ENCODE results near the gene RAD18. TPM values are rescaled to one million over a fixed set of nuclear protein-coding genes. Genes with fewer than 3 reads are reported as not detected.

Gene RAD18
- total and polyA plus RNA-seq, 11 donors = 0.76 to 6.1 (median 2.5) TPM

- no peak overlapping the region for H3K27ac ChIP-seq
- H3K36me3 ChIP-seq = no peaks in the 10 kb centered on the region
- H3K4me3 ChIP-seq = no peak overlapping the region
- TF ChIP-seq, protein P1, sequence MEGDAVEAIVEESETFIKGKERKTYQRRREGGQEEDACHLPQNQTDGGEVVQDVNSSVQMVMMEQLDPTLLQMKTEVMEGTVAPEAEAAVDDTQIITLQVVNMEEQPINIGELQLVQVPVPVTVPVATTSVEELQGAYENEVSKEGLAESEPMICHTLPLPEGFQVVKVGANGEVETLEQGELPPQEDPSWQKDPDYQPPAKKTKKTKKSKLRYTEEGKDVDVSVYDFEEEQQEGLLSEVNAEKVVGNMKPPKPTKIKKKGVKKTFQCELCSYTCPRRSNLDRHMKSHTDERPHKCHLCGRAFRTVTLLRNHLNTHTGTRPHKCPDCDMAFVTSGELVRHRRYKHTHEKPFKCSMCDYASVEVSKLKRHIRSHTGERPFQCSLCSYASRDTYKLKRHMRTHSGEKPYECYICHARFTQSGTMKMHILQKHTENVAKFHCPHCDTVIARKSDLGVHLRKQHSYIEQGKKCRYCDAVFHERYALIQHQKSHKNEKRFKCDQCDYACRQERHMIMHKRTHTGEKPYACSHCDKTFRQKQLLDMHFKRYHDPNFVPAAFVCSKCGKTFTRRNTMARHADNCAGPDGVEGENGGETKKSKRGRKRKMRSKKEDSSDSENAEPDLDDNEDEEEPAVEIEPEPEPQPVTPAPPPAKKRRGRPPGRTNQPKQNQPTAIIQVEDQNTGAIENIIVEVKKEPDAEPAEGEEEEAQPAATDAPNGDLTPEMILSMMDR (IDR thresholded peaks at IDR 0.05) = no peak
- TF ChIP-seq POLR2A (IDR thresholded peaks at IDR 0.05) = no peak
- intact Hi-C loops (cut with DNase I) = no loop called here
- DNase-seq (no peak), ATAC-seq (no peak)
- H3K9me3 ChIP-seq = no peaks in the 10 kb centered on the region
- no peaks in the 10 kb centered on the region for H3K4me1 ChIP-seq
- WGBS, 4 donors = 85 to 93% (median 88%) methylated on average over 4 of the region's 4 CpGs
- H3K27me3 ChIP-seq = no peaks in the 10 kb centered on the region
Observed at GRCh38 chr3:8863891-8864290, 99.4 kb downstream of the RAD18 start.

GRCh38 chr3:8857720-8858367 lies 105.4 kb downstream of the RAD18 start:
- no peaks in the 10 kb centered on the region for H3K27me3 ChIP-seq
- intact Hi-C loops (cut with DNase I) = no loop called here
- TF ChIP-seq, protein P1 (IDR thresholded peaks at IDR 0.05) = no peak
- no peak for TF ChIP-seq POLR2A (IDR thresholded peaks at IDR 0.05)
- no peaks in the 10 kb centered on the region for H3K36me3 ChIP-seq
- no peak for ATAC-seq
- H3K9me3 ChIP-seq = no peaks in the 10 kb centered on the region
- peaks cover 0 to 4% (median 0%) of the 10 kb centered on the region in 12 donors for H3K4me1 ChIP-seq
- WGBS, 4 donors = 92 to 96% (median 95%) methylated on average over 7 to 8 of the region's 8 CpGs
- H3K27ac ChIP-seq = no peak overlapping the region
- DNase-seq = no peak
- H3K4me3 ChIP-seq = no peak overlapping the region

DNA sequence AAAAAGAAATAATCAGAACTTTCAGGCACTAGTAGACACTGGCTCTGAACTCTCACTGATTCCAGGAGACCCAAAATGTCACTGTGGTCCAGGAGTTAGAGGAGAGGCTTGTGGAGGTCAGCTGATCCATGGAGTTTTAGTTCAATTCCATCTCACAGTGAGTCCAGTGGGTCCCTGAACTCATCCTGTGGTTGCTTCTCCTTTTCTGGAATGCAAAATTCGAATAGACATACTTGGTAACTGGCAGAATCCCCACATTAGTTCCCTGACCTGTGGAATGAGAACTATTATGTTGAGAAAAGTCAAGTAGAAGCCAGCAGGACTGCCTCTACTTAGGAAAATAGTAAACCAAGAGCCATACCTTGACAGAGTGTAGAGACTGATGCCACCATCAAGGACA lies 106.6 kb downstream of the RAD18 start:
- no peak overlapping the region for H3K27ac ChIP-seq
- 78 to 92% (median 84%) methylated on average over 1 of the region's 1 CpG for WGBS, 4 donors
- intact Hi-C loops (cut with DNase I) = no loop called here
- no peaks in the 10 kb centered on the region for H3K36me3 ChIP-seq
- TF ChIP-seq, protein P1 (IDR thresholded peaks at IDR 0.05) = no peak
- TF ChIP-seq POLR2A (IDR thresholded peaks at IDR 0.05) = no peak
- DNase-seq (no peak), ATAC-seq (no peak)
- H3K27me3 ChIP-seq = no peaks in the 10 kb centered on the region
- no peaks in the 10 kb centered on the region for H3K9me3 ChIP-seq
- H3K4me3 ChIP-seq = no peak overlapping the region
- peaks cover 0 to 5% (median 0%) of the 10 kb centered on the region in 12 donors for H3K4me1 ChIP-seq

- no peak overlapping the region for H3K27ac ChIP-seq
- DNase-seq (no peak), ATAC-seq (no peak)
- intact Hi-C loops (cut with DNase I) = no loop called here
- H3K9me3 ChIP-seq = no peaks in the 10 kb centered on the region
- no peaks in the 10 kb centered on the region for H3K36me3 ChIP-seq
- 96 to 98% (median 97%) methylated on average over 9 to 10 of the region's 10 CpGs for WGBS, 4 donors
- peaks cover 0 to 12% (median 0%) of the 10 kb centered on the region in 12 donors for H3K4me1 ChIP-seq
- TF ChIP-seq, protein P1 (IDR thresholded peaks at IDR 0.05) = no peak
- no peak for TF ChIP-seq POLR2A (IDR thresholded peaks at IDR 0.05)
- H3K4me3 ChIP-seq = no peak overlapping the region
- H3K27me3 ChIP-seq = no peaks in the 10 kb centered on the region
Observed at GRCh38 chr3:8856071-8856470, 107.2 kb downstream of the RAD18 start.
